HG02938 (cell line): ENCODE data around the gene GALC.
A peak's percentile ranks its signal among the peaks of the same experiment; 100 is the strongest.
"Not testable (repeated sequence)": the region's sequence is repeated elsewhere in the genome, so short reads cannot be mapped to it uniquely, and the experiment has no call there.

Experiments used
- ATAC-seq: cut with Tn5 transposase; IDR thresholded peaks from one replicate; pipeline ENCODE4 v1.9.1; 2021; ENCODE audit warnings: mild to moderate bottlenecking, moderate library complexity; ENCODE audit not compliant: unreplicated experiment

The GALC gene

GRCh38 chr14:87992718-87993628 is at the start of gene GALC:
Gene GALC (minus strand): TSS chr14:87993182. CDS start chr14:87993164, 18 bp downstream.
- peak; percentile 79 for ATAC-seq

- ATAC-seq: no peak
Measured at GRCh38 chr14:88040146-88040545, 47.2 kb upstream of the GALC start.

- ATAC-seq: no peak
Measured at GRCh38 chr14:88039197-88039596, 46.2 kb upstream of the GALC start.

GRCh38 chr14:88037325-88037724 is 44.3 kb upstream of the GALC start:
- no peak for ATAC-seq

GRCh38 chr14:88036422-88036821 is 43.4 kb upstream of the GALC start:
- ATAC-seq: no peak

GRCh38 chr14:88034076-88034475 is 41.1 kb upstream of the GALC start:
- no peak for ATAC-seq

- ATAC-seq: no peak
Measured at GRCh38 chr14:88032373-88032772, 39.4 kb upstream of the GALC start.

GRCh38 chr14:88030892-88031291 is 37.9 kb upstream of the GALC start:
- ATAC-seq: no peak

- ATAC-seq: no peak
Measured at GRCh38 chr14:88030079-88030478, 37.1 kb upstream of the GALC start.

- no peak for ATAC-seq
Measured at GRCh38 chr14:88029500-88029899, 36.5 kb upstream of the GALC start.

- no peak for ATAC-seq
Measured at GRCh38 chr14:88026890-88027289, 33.9 kb upstream of the GALC start.

- ATAC-seq: no peak
Measured at GRCh38 chr14:88025313-88025712, 32.3 kb upstream of the GALC start.

- ATAC-seq: not testable (repeated sequence)
Measured at GRCh38 chr14:88024252-88025086, 31.5 kb upstream of the GALC start.

GRCh38 chr14:88023658-88024187 is 30.7 kb upstream of the GALC start:
- no peak for ATAC-seq

GRCh38 chr14:88017535-88017934 is 24.6 kb upstream of the GALC start:
- ATAC-seq: no peak

- ATAC-seq: no peak
Measured at GRCh38 chr14:88016768-88017167, 23.8 kb upstream of the GALC start.

GRCh38 chr14:88013750-88014349 is 20.9 kb upstream of the GALC start:
- ATAC-seq: peak; percentile 93

- no peak for ATAC-seq
Measured at GRCh38 chr14:88012495-88012894, 19.5 kb upstream of the GALC start.

- ATAC-seq: no peak
Measured at GRCh38 chr14:88010331-88010730, 17.3 kb upstream of the GALC start.

GRCh38 chr14:88009486-88009885 is 16.5 kb upstream of the GALC start:
- ATAC-seq: no peak
